HG03103 (cell line): Measurements from ENCODE around the gene SENP5.

Experiments
- ATAC-seq: cut with Tn5 transposase; IDR thresholded peaks from one replicate; pipeline ENCODE4 v1.9.1; 2021; ENCODE audit warnings: low read depth; ENCODE audit not compliant: unreplicated experiment

Gene SENP5

GRCh38 chr3:196967412-196968232 lies 99.9 kb downstream of the SENP5 start:
- no peak for ATAC-seq

GRCh38 chr3:196968233-196969133 lies 100.8 kb downstream of the SENP5 start, which contains the start of gene PIGZ:
PIGZ (minus strand) TSS chr3:196968833; CDS start chr3:196952031, 16,802 bp downstream.
- ATAC-seq: peak; percentile 58

- ATAC-seq: peak; percentile 25
These were observed 101.5 kb downstream of the SENP5 start for GRCh38 chr3:196969134-196969659.

- peak; percentile 40 for ATAC-seq
These were observed 102.2 kb downstream of the SENP5 start for GRCh38 chr3:196969660-196970546.

GRCh38 chr3:196970547-196971093 lies 102.9 kb downstream of the SENP5 start:
- no peak for ATAC-seq

GRCh38 chr3:196971094-196971698 lies 103.5 kb downstream of the SENP5 start:
- no peak for ATAC-seq

GRCh38 chr3:196974661-196975060 lies 106.9 kb downstream of the SENP5 start:
- ATAC-seq: no peak

- no peak for ATAC-seq
These were observed 107.6 kb downstream of the SENP5 start for GRCh38 chr3:196975349-196975748.

GRCh38 chr3:196976941-196977340 lies 109.2 kb downstream of the SENP5 start:
- no peak for ATAC-seq

GRCh38 chr3:196979545-196979944 lies 111.8 kb downstream of the SENP5 start:
- ATAC-seq: no peak

- ATAC-seq: no peak
These were observed 113.9 kb downstream of the SENP5 start for GRCh38 chr3:196981657-196982056.

- no peak for ATAC-seq
These were observed 115.5 kb downstream of the SENP5 start for GRCh38 chr3:196983186-196983585.
